ENCODE results near the gene ELFN2. TPM values are rescaled to one million over a fixed set of nuclear protein-coding genes. Genes with fewer than 3 reads are reported as not detected.
"Not testable (repeated sequence)": the region's sequence is repeated elsewhere in the genome, so short reads cannot be mapped to it uniquely, and the experiment has no call there.

ELFN2 gene
- total RNA-seq, 3 donors from 2014 or later: not detected

DNA sequence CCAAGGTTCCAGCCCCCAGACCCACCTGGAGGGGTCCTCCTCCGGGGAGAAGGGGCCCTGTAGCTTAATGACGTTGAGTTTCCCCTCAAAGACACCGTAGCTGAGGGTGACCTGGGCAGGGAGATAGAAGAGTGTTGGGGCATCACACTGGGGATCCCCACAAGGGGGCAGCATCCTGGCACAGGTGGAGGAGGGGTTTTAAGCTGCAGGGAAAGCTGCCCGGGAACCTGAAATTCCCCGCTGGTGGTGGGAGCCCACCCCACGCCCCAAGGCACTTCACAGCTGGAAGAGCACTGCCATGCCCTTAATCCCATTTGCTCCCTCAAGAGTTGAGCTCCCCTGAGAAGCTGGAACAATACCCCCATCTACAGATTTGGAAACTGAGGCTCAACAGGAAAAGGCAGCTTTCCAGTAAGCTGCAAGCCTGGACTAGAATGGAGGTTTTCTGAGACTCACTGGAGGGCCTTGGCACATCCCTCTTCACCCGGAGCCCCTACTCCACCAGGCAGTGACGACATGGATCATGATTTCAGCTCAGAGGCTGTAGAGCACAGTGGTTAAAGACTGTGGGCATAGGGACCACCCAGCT lies 45.2 kb upstream of the ELFN2 start:
- Histone ChIP-seq H3K4me1 (no peaks in the 10 kb centered on the region), H3K27ac (no peak overlapping the region), H3K9me3 (no peaks in the 10 kb centered on the region), H3K36me3 (no peaks in the 10 kb centered on the region), H3K27me3 (peaks cover 0 to 4% of the 10 kb centered on the region in 2 donors), H3K4me3 (no peak overlapping the region)
- TF ChIP-seq POLR2A (IDR thresholded peaks at IDR 0.05) (no peak), POLR2AphosphoS5 (IDR thresholded peaks at IDR 0.05) (no peak)
- TF ChIP-seq, protein P1, sequence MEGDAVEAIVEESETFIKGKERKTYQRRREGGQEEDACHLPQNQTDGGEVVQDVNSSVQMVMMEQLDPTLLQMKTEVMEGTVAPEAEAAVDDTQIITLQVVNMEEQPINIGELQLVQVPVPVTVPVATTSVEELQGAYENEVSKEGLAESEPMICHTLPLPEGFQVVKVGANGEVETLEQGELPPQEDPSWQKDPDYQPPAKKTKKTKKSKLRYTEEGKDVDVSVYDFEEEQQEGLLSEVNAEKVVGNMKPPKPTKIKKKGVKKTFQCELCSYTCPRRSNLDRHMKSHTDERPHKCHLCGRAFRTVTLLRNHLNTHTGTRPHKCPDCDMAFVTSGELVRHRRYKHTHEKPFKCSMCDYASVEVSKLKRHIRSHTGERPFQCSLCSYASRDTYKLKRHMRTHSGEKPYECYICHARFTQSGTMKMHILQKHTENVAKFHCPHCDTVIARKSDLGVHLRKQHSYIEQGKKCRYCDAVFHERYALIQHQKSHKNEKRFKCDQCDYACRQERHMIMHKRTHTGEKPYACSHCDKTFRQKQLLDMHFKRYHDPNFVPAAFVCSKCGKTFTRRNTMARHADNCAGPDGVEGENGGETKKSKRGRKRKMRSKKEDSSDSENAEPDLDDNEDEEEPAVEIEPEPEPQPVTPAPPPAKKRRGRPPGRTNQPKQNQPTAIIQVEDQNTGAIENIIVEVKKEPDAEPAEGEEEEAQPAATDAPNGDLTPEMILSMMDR (IDR thresholded peaks at IDR 0.05): peak in 1 of 3 donors; percentile 29
- intact Hi-C loops (cut with DNase I; ENCODE audit: low total_unique reads): no loop called here
- DNase-seq (ENCODE audit: low spot score in 2 of 2): no peak

- Histone ChIP-seq H3K9me3 (no peaks in the 10 kb centered on the region), H3K4me1 (no peaks in the 10 kb centered on the region), H3K36me3 (no peaks in the 10 kb centered on the region), H3K4me3 (no peak overlapping the region), H3K27ac (no peak overlapping the region), H3K27me3 (peaks cover 0 to 4% of the 10 kb centered on the region in 2 donors)
- TF ChIP-seq, protein P1 (IDR thresholded peaks at IDR 0.05): no peak
- no peak for TF ChIP-seq POLR2AphosphoS5 (IDR thresholded peaks at IDR 0.05)
- TF ChIP-seq POLR2A (IDR thresholded peaks at IDR 0.05): no peak
- DNase-seq (ENCODE audit: low spot score in 2 of 2): no peak
- intact Hi-C loops (cut with DNase I; ENCODE audit: low total_unique reads): no loop called here
Observed at GRCh38 chr22:37471727-37472417, 44.6 kb upstream of the ELFN2 start.

GRCh38 chr22:37470087-37470445 lies 42.8 kb upstream of the ELFN2 start:
- intact Hi-C loops (cut with DNase I; ENCODE audit: low total_unique reads): no loop called here
- Histone ChIP-seq H3K36me3 (no peaks in the 10 kb centered on the region), H3K4me1 (no peaks in the 10 kb centered on the region), H3K9me3 (no peaks in the 10 kb centered on the region), H3K27me3 (peaks cover 0 to 10% of the 10 kb centered on the region in 2 donors), H3K4me3 (no peak overlapping the region), H3K27ac (no peak overlapping the region)
- DNase-seq (ENCODE audit: low spot score in 2 of 2): no peak
- TF ChIP-seq POLR2AphosphoS5 (IDR thresholded peaks at IDR 0.05): no peak
- TF ChIP-seq, protein P1 (IDR thresholded peaks at IDR 0.05): no peak
- no peak for TF ChIP-seq POLR2A (IDR thresholded peaks at IDR 0.05)

GRCh38 chr22:37469416-37470086 lies 42.3 kb upstream of the ELFN2 start:
- DNase-seq (ENCODE audit: low spot score in 2 of 2): no peak
- TF ChIP-seq POLR2AphosphoS5 (IDR thresholded peaks at IDR 0.05) (no peak), POLR2A (IDR thresholded peaks at IDR 0.05) (no peak)
- TF ChIP-seq, protein P1 (IDR thresholded peaks at IDR 0.05): no peak
- H3K27me3 ChIP-seq: peaks cover 0 to 10% of the 10 kb centered on the region in 2 donors
- no peaks in the 10 kb centered on the region for H3K4me1 ChIP-seq
- H3K4me3 ChIP-seq: no peak overlapping the region
- H3K36me3 ChIP-seq: no peaks in the 10 kb centered on the region
- no peaks in the 10 kb centered on the region for H3K9me3 ChIP-seq
- intact Hi-C loops (cut with DNase I; ENCODE audit: low total_unique reads): no loop called here
- H3K27ac ChIP-seq: no peak overlapping the region

DNA sequence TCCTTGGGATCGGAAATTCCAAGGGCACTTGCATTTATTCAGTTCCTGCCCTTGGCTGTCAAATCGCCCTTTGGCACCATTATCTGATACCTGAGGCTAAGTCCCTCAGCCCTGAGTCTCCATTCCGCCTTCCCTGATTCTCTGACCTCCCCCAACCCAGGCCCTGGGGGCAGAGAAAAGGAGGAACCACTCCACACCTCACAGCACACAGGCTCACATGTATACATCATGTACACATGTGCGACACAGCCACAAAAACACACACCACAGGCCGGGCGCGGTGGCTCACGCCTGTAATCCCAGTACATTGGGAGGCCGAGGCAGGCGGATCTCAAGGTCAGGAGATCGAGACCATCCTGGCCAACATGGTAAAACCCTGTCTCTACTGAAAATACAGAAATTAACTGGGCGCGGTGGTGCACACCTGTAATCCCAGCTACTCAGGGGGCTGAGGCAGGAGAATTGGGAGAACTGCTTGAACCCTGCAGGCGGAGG lies 41.0 kb upstream of the ELFN2 start:
- H3K9me3 ChIP-seq; H3K4me3 ChIP-seq; intact Hi-C loops (cut with DNase I; ENCODE audit: low total_unique reads): not testable (repeated sequence)

More for the DNA sequence above, 41.0 kb upstream of the ELFN2 start:
- not testable (repeated sequence) for H3K27me3 ChIP-seq; H3K36me3 ChIP-seq; H3K27ac ChIP-seq; DNase-seq (ENCODE audit: low spot score in 2 of 2); H3K4me1 ChIP-seq

Data from breast epithelium (tissue), 4 donors.